Measurements from ENCODE around the gene MED13L.

The MED13L gene

DNA sequence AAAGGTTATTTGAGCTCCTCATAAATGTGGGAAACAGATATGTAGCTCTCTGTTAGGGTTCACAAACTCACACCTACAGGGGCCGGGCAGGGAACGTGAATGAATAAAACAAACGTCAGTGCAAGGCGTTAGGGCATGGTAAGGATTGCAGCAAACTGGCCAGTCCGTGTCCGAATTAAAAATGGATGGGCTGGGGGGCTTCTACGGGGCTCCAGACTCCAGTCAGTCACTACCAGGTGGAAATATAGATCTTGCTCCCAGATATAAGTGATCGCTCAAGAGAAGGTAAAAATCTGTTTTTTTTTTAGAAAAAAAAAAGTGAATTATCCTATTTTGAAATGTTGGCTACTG, 333.1 kb downstream of the MED13L start:
- DNase-seq (ENCODE audit: low read depth): no peak
- Histone ChIP-seq H3K9ac (ENCODE audit: low read length) (peak overlapping the region; percentile 11), H3K27me3 (replicated peaks; ENCODE audit: control insufficient read depth, insufficient read depth, low read length) (no peaks in the 10 kb centered on the region), H3K36me3 (ENCODE audit: control insufficient read depth, insufficient read depth, low read length, severe bottlenecking) (no peaks in the 10 kb centered on the region), H3K4me1 (ENCODE audit: control insufficient read depth, insufficient read depth, low read length) (peaks cover 25% of the 10 kb centered on the region), H3K4me3 (ENCODE audit: low read length) (peak overlapping the region; percentile 6), H3K9me3 (ENCODE audit: control insufficient read depth, low read length) (no peaks in the 10 kb centered on the region)

- no peaks in the 10 kb centered on the region for H3K27me3 ChIP-seq (replicated peaks; ENCODE audit: control insufficient read depth, insufficient read depth, low read length)
- H3K9ac ChIP-seq (ENCODE audit: low read length): no peak overlapping the region
- H3K4me1 ChIP-seq (ENCODE audit: control insufficient read depth, insufficient read depth, low read length): peaks cover 25% of the 10 kb centered on the region
- no peak for DNase-seq (ENCODE audit: low read depth)
- H3K36me3 ChIP-seq (ENCODE audit: control insufficient read depth, insufficient read depth, low read length, severe bottlenecking): no peaks in the 10 kb centered on the region
- H3K4me3 ChIP-seq (ENCODE audit: low read length): peak overlapping the region; percentile 2
- H3K9me3 ChIP-seq (ENCODE audit: control insufficient read depth, low read length): peaks cover 5% of the 10 kb centered on the region
Observed at GRCh38 chr12:115943630-115944391, 333.7 kb downstream of the MED13L start.

DNA sequence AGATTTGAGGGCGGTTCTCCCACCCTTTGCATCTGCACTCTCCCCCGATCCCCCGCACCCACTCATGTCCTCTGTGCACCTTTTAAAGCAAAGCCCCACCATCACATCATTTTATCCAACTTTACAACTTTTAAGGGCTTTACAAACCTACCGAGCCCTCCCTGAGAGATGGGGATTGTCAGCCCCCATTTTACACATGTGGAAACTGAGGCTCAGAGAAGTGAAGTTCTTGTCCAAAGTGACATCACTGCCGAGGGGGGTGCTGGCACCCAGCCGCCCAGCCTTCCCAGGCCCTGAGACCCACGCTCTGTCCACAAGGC, 334.2 kb downstream of the MED13L start:
- DNase-seq (ENCODE audit: low read depth): no peak
- Histone ChIP-seq H3K4me1 (ENCODE audit: control insufficient read depth, insufficient read depth, low read length) (peaks cover 25% of the 10 kb centered on the region), H3K9me3 (ENCODE audit: control insufficient read depth, low read length) (peaks cover 9% of the 10 kb centered on the region), H3K9ac (ENCODE audit: low read length) (no peak overlapping the region), H3K36me3 (ENCODE audit: control insufficient read depth, insufficient read depth, low read length, severe bottlenecking) (no peaks in the 10 kb centered on the region), H3K4me3 (ENCODE audit: low read length) (no peak overlapping the region), H3K27me3 (replicated peaks; ENCODE audit: control insufficient read depth, insufficient read depth, low read length) (no peaks in the 10 kb centered on the region)

- no peaks in the 10 kb centered on the region for H3K27me3 ChIP-seq (replicated peaks; ENCODE audit: control insufficient read depth, insufficient read depth, low read length)
- peaks cover 9% of the 10 kb centered on the region for H3K9me3 ChIP-seq (ENCODE audit: control insufficient read depth, low read length)
- H3K4me1 ChIP-seq (ENCODE audit: control insufficient read depth, insufficient read depth, low read length): peaks cover 25% of the 10 kb centered on the region
- no peak overlapping the region for H3K4me3 ChIP-seq (ENCODE audit: low read length)
- no peak for DNase-seq (ENCODE audit: low read depth)
- H3K9ac ChIP-seq (ENCODE audit: low read length): no peak overlapping the region
- no peaks in the 10 kb centered on the region for H3K36me3 ChIP-seq (ENCODE audit: control insufficient read depth, insufficient read depth, low read length, severe bottlenecking)
Observed at GRCh38 chr12:115942346-115942745, 335.1 kb downstream of the MED13L start.

- H3K9ac ChIP-seq (ENCODE audit: low read length): no peak overlapping the region
- no peaks in the 10 kb centered on the region for H3K36me3 ChIP-seq (ENCODE audit: control insufficient read depth, insufficient read depth, low read length, severe bottlenecking)
- DNase-seq (ENCODE audit: low read depth): no peak
- no peak overlapping the region for H3K4me3 ChIP-seq (ENCODE audit: low read length)
- H3K9me3 ChIP-seq (ENCODE audit: control insufficient read depth, low read length): peaks cover 9% of the 10 kb centered on the region
- H3K4me1 ChIP-seq (ENCODE audit: control insufficient read depth, insufficient read depth, low read length): peaks cover 25% of the 10 kb centered on the region
- no peaks in the 10 kb centered on the region for H3K27me3 ChIP-seq (replicated peaks; ENCODE audit: control insufficient read depth, insufficient read depth, low read length)
Observed at GRCh38 chr12:115941362-115941761, 336.1 kb downstream of the MED13L start.

- Histone ChIP-seq H3K27me3 (replicated peaks; ENCODE audit: control insufficient read depth, insufficient read depth, low read length) (no peaks in the 10 kb centered on the region), H3K4me3 (ENCODE audit: low read length) (no peak overlapping the region), H3K36me3 (ENCODE audit: control insufficient read depth, insufficient read depth, low read length, severe bottlenecking) (no peaks in the 10 kb centered on the region), H3K4me1 (ENCODE audit: control insufficient read depth, insufficient read depth, low read length) (peaks cover 8% of the 10 kb centered on the region), H3K9ac (ENCODE audit: low read length) (no peak overlapping the region), H3K9me3 (ENCODE audit: control insufficient read depth, low read length) (peaks cover 9% of the 10 kb centered on the region)
- DNase-seq (ENCODE audit: low read depth): no peak
Observed at GRCh38 chr12:115938794-115939377, 338.6 kb downstream of the MED13L start.

GRCh38 chr12:115936997-115937916, 340.2 kb downstream of the MED13L start:
- Histone ChIP-seq H3K36me3 (ENCODE audit: control insufficient read depth, insufficient read depth, low read length, severe bottlenecking) (no peaks in the 10 kb centered on the region), H3K27me3 (replicated peaks; ENCODE audit: control insufficient read depth, insufficient read depth, low read length) (no peaks in the 10 kb centered on the region), H3K9me3 (ENCODE audit: control insufficient read depth, low read length) (peaks cover 9% of the 10 kb centered on the region), H3K9ac (ENCODE audit: low read length) (no peak overlapping the region), H3K4me1 (ENCODE audit: control insufficient read depth, insufficient read depth, low read length) (peaks cover 8% of the 10 kb centered on the region), H3K4me3 (ENCODE audit: low read length) (no peak overlapping the region)
- no peak for DNase-seq (ENCODE audit: low read depth)

- Histone ChIP-seq H3K4me3 (ENCODE audit: low read length) (no peak overlapping the region), H3K36me3 (ENCODE audit: control insufficient read depth, insufficient read depth, low read length, severe bottlenecking) (no peaks in the 10 kb centered on the region), H3K9me3 (ENCODE audit: control insufficient read depth, low read length) (peaks cover 9% of the 10 kb centered on the region), H3K27me3 (replicated peaks; ENCODE audit: control insufficient read depth, insufficient read depth, low read length) (no peaks in the 10 kb centered on the region), H3K4me1 (ENCODE audit: control insufficient read depth, insufficient read depth, low read length) (peaks cover 8% of the 10 kb centered on the region), H3K9ac (ENCODE audit: low read length) (no peak overlapping the region)
- no peak for DNase-seq (ENCODE audit: low read depth)
Observed at GRCh38 chr12:115934877-115935276, 342.6 kb downstream of the MED13L start.

- Histone ChIP-seq H3K9me3 (ENCODE audit: control insufficient read depth, low read length) (peaks cover 7% of the 10 kb centered on the region), H3K4me3 (ENCODE audit: low read length) (no peak overlapping the region), H3K9ac (ENCODE audit: low read length) (no peak overlapping the region), H3K27me3 (replicated peaks; ENCODE audit: control insufficient read depth, insufficient read depth, low read length) (no peaks in the 10 kb centered on the region), H3K4me1 (ENCODE audit: control insufficient read depth, insufficient read depth, low read length) (peaks cover 8% of the 10 kb centered on the region), H3K36me3 (ENCODE audit: control insufficient read depth, insufficient read depth, low read length, severe bottlenecking) (no peaks in the 10 kb centered on the region)
- no peak for DNase-seq (ENCODE audit: low read depth)
Observed at GRCh38 chr12:115934046-115934445, 343.4 kb downstream of the MED13L start.

DNA sequence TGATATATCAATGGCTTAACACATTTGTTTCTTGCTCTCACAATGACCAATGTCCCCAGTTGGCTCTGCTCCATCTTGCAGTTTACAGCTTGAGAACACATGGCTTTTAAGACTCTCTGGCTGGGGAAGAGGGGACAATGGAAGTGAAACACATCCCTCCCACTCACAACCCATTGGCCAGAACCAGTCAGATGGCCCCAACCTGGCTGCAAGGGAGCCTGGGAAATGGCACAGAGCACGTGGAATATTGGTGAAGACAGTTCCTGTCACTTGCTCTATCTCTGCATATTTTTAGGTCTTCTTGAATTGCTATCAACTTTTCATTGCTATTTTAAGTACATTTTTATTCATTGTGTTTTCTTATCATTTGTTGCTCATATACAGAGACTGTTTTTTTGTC, 345.4 kb downstream of the MED13L start:
- peaks cover 8% of the 10 kb centered on the region for H3K4me1 ChIP-seq (ENCODE audit: control insufficient read depth, insufficient read depth, low read length)
- no peaks in the 10 kb centered on the region for H3K9me3 ChIP-seq (ENCODE audit: control insufficient read depth, low read length)
- no peak overlapping the region for H3K4me3 ChIP-seq (ENCODE audit: low read length)
- no peaks in the 10 kb centered on the region for H3K36me3 ChIP-seq (ENCODE audit: control insufficient read depth, insufficient read depth, low read length, severe bottlenecking)
- H3K27me3 ChIP-seq (replicated peaks; ENCODE audit: control insufficient read depth, insufficient read depth, low read length): no peaks in the 10 kb centered on the region
- DNase-seq (ENCODE audit: low read depth): no peak
- no peak overlapping the region for H3K9ac ChIP-seq (ENCODE audit: low read length)

GRCh38 chr12:115930336-115930735, 347.2 kb downstream of the MED13L start:
- Histone ChIP-seq H3K36me3 (ENCODE audit: control insufficient read depth, insufficient read depth, low read length, severe bottlenecking) (no peaks in the 10 kb centered on the region), H3K4me3 (ENCODE audit: low read length) (no peak overlapping the region), H3K9ac (ENCODE audit: low read length) (no peak overlapping the region), H3K4me1 (ENCODE audit: control insufficient read depth, insufficient read depth, low read length) (peaks cover 8% of the 10 kb centered on the region), H3K27me3 (replicated peaks; ENCODE audit: control insufficient read depth, insufficient read depth, low read length) (no peaks in the 10 kb centered on the region), H3K9me3 (ENCODE audit: control insufficient read depth, low read length) (no peaks in the 10 kb centered on the region)
- DNase-seq (ENCODE audit: low read depth): no peak

Measured in adipocyte (in vitro differentiated cells).